H9 (cell line): ENCODE results near the gene ARSJ. TPM values are rescaled to one million over a fixed set of nuclear protein-coding genes. Genes with fewer than 3 reads are reported as not detected.

Experiments
- DNase-seq: peaks from one replicate; pipeline ENCODE4 v3.0.0-alpha.2; 2017
- H2AFZ ChIP-seq: one replicate; pipeline ENCODE4 v1.6.1; 2013; ENCODE audit warnings: mild to moderate bottlenecking, low read length, control low read depth, moderate library complexity
- H2AK5ac ChIP-seq: 2 replicates; pipeline ENCODE4 v1.6.1; 2013; ENCODE audit warnings: low read length, control low read depth, mixed read lengths; ENCODE audit not compliant: insufficient read length
- H2BK120ac ChIP-seq: one replicate; pipeline ENCODE4 v1.6.1; 2013; ENCODE audit warnings: low read depth, mild to moderate bottlenecking, low read length, control low read depth, inconsistent platforms; ENCODE audit not compliant: poor library complexity, severe bottlenecking
- H2BK12ac ChIP-seq: 2 replicates; pipeline ENCODE4 v1.6.1; 2013; ENCODE audit warnings: low read length, control low read depth, mixed read lengths, low read depth; ENCODE audit not compliant: insufficient read length
- H2BK15ac ChIP-seq: 2 replicates; pipeline ENCODE4 v1.6.1; 2013; ENCODE audit warnings: low read depth, low read length, control low read depth
- H2BK20ac ChIP-seq: one replicate; pipeline ENCODE4 v1.6.1; 2013; ENCODE audit warnings: low read depth, mild to moderate bottlenecking, low read length, control low read depth, inconsistent platforms; ENCODE audit not compliant: poor library complexity, severe bottlenecking
- H2BK5ac ChIP-seq: 2 replicates; pipeline ENCODE4 v1.6.1; 2013; ENCODE audit warnings: low read length, control low read depth, mixed read lengths; ENCODE audit not compliant: insufficient read length
- H3K14ac ChIP-seq: 2 replicates; pipeline ENCODE4 v1.6.1; 2013; ENCODE audit warnings: low read length, control low read depth; ENCODE audit not compliant: insufficient read depth
- H3K18ac ChIP-seq: 2 replicates; pipeline ENCODE4 v1.6.1; 2013; ENCODE audit warnings: low read depth, mild to moderate bottlenecking, mixed read lengths, low read length, control low read depth; ENCODE audit not compliant: insufficient read length
- H3K23ac ChIP-seq: 2 replicates; pipeline ENCODE4 v1.6.1; 2013; ENCODE audit warnings: low read length, control low read depth, mixed read lengths, low read depth; ENCODE audit not compliant: insufficient read length
- H3K23me2 ChIP-seq: 2 replicates; pipeline ENCODE4 v1.6.1; 2013; ENCODE audit warnings: low read depth, mild to moderate bottlenecking, mixed read lengths, low read length, control low read depth; ENCODE audit not compliant: insufficient read length, poor library complexity, severe bottlenecking
- H3K27ac ChIP-seq: 2 replicates; pipeline ENCODE4 v1.5.1; 2013; ENCODE audit warnings: low read length, control low read depth, mixed read lengths, low read depth; ENCODE audit not compliant: insufficient read length
- H3K27me3 ChIP-seq: 2 replicates; pipeline ENCODE4 v1.6.1; 2013; ENCODE audit warnings: low read length, control low read depth, inconsistent platforms; ENCODE audit not compliant: insufficient read depth
- H3K4ac ChIP-seq: 2 replicates; pipeline ENCODE4 v1.6.1; 2013; ENCODE audit warnings: low read depth, mild to moderate bottlenecking, control low read depth, inconsistent platforms, low read length, moderate library complexity
- H3K4me1 ChIP-seq: 2 replicates; pipeline ENCODE4 v1.6.1; 2013; ENCODE audit warnings: low read length, control low read depth, inconsistent platforms; ENCODE audit not compliant: insufficient read depth
- H3K4me2 ChIP-seq: 2 replicates; pipeline ENCODE4 v1.6.1; 2013; ENCODE audit warnings: low read length, control low read depth, mixed read lengths; ENCODE audit not compliant: insufficient read length, insufficient read depth
- H3K56ac ChIP-seq: 2 replicates; pipeline ENCODE4 v1.6.1; 2013; ENCODE audit warnings: low read depth, mild to moderate bottlenecking, mixed read lengths, low read length, control low read depth; ENCODE audit not compliant: insufficient read length
- H3K79me1 ChIP-seq: 2 replicates; pipeline ENCODE4 v1.6.1; 2013; ENCODE audit warnings: low read depth, mild to moderate bottlenecking, moderate library complexity, low read length, control low read depth, inconsistent platforms; ENCODE audit not compliant: insufficient read depth, poor library complexity, severe bottlenecking
- H3K79me2 ChIP-seq: 2 replicates; pipeline ENCODE4 v1.6.1; 2013; ENCODE audit warnings: low read length, control low read depth, inconsistent platforms; ENCODE audit not compliant: insufficient read depth
- H3K9ac ChIP-seq: 2 replicates; pipeline ENCODE4 v1.6.1; 2013; ENCODE audit warnings: low read length, control low read depth, mixed read lengths; ENCODE audit not compliant: insufficient read length; ENCODE audit errors: extremely low read depth
- H3K9me3 ChIP-seq: one replicate; pipeline ENCODE4 v1.6.1; 2013; ENCODE audit warnings: low read depth, low read length, inconsistent platforms; ENCODE audit not compliant: control insufficient read depth
- H3T11ph ChIP-seq: one replicate; pipeline ENCODE4 v1.6.1; 2013; ENCODE audit warnings: mild to moderate bottlenecking, low read length, control low read depth, inconsistent platforms
- H4K20me1 ChIP-seq: one replicate; pipeline ENCODE4 v1.6.1; 2013; ENCODE audit not compliant: control insufficient read depth, insufficient read length, insufficient read depth
- H4K5ac ChIP-seq: 2 replicates; pipeline ENCODE4 v1.6.1; 2013; ENCODE audit warnings: low read depth, mild to moderate bottlenecking, mixed read lengths, low read length, control low read depth; ENCODE audit not compliant: insufficient read length
- H4K8ac ChIP-seq: replicated peaks from 2 replicates; pipeline ENCODE4 v1.6.1; 2013; ENCODE audit warnings: low read length, control low read depth, mixed read lengths, low read depth; ENCODE audit not compliant: insufficient read length
- H4K91ac ChIP-seq: 2 replicates; pipeline ENCODE4 v1.6.1; 2013; ENCODE audit warnings: low read depth, mild to moderate bottlenecking, moderate library complexity, mixed read lengths, low read length, control low read depth; ENCODE audit not compliant: insufficient read length
- H3K27ac Mint-ChIP-seq, 3 experiments: 2 replicates in 2 of 3; 3 replicates in 1 of 3; pipeline ENCODE4 v1.8.0; 2020 to 2021; ENCODE audit warnings: mixed read lengths in 3 of 3, mild to moderate bottlenecking in 1 of 3, moderate library complexity in 1 of 3
- H3K27me3 Mint-ChIP-seq: 2 replicates; pipeline ENCODE4 v1.8.0; 2021; ENCODE audit warnings: low read depth, mild to moderate bottlenecking, moderate library complexity, mixed read lengths
- H3K36me3 Mint-ChIP-seq, 3 experiments: 2 replicates in 2 of 3; 3 replicates in 1 of 3; pipeline ENCODE4 v1.8.0; 2020 to 2021; ENCODE audit warnings: low read depth in 3 of 3, mixed read lengths in 3 of 3; ENCODE audit not compliant: insufficient read depth in 1 of 3
- H3K4me1 Mint-ChIP-seq, 2 experiments: 2 replicates each; pipeline ENCODE4 v1.8.0; 2020; ENCODE audit warnings: mixed read lengths in 2 of 2
- H3K4me3 Mint-ChIP-seq, 2 experiments: 2 replicates in 1 of 2; 3 replicates in 1 of 2; pipeline ENCODE4 v1.8.0; 2020 to 2021; ENCODE audit warnings: mild to moderate bottlenecking in 2 of 2, mixed read lengths in 2 of 2, moderate library complexity in 1 of 2
- H3K9me3 Mint-ChIP-seq, 2 experiments: 2 replicates in 1 of 2; 3 replicates in 1 of 2; pipeline ENCODE4 v1.8.0; 2020; ENCODE audit warnings: mild to moderate bottlenecking in 2 of 2, mixed read lengths in 2 of 2, moderate library complexity in 1 of 2
- total RNA-seq: library from RNA; stranded (reverse); gene quantifications from 2 replicates; pipeline ENCODE4 v1.2.1, GENCODE V29; 2021
- TF ChIP-seq, protein P1 (sequence below): fragments of 200-600 bp; sonication (generic); conservative IDR thresholded peaks from 3 replicates; pipeline ENCODE4 v1.8.0; 2021; ENCODE audit warnings: antibody characterized with exemption, mild to moderate bottlenecking

ARSJ gene
- total RNA-seq, 1 experiment from 2014 or later: 1.1 TPM

DNA sequence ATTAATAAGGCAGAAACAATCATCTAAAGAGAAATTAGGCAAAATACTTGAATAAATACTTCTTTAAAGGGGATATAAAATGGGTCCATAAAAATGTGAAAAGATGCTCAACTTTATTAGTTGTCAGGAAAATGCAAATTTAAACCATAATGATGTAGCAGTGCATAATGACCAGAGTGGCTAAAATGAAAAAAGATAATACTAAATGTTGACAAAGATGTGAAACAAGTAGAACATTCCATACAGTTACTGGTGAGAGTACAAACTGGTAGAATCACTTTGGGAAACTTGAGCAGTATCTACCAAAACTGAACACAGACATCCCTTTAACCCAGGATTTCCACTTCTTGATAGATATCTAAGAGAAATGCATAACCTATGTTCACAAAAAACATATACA lies 5.0 kb downstream of the ARSJ start:
- H3K36me3 Mint-ChIP-seq: peaks cover 0 to 3% (median 0%) of the 10 kb centered on the region in 3 experiments; a peak in 1 of 7 replicates
- peaks cover 0 to 21% of the 10 kb centered on the region in 2 experiments; a peak in 3 of 4 replicates for H3K4me1 Mint-ChIP-seq
- no peak overlapping the region for H3K27ac ChIP-seq
- H3K18ac ChIP-seq: no peak overlapping the region
- no peaks in the 10 kb centered on the region for H3K9me3 ChIP-seq
- H3K79me2 ChIP-seq: no peaks in the 10 kb centered on the region
- H2BK12ac ChIP-seq: no peak overlapping the region
- H3K9me3 Mint-ChIP-seq: peaks cover 0 to 3% of the 10 kb centered on the region in 2 experiments; a peak in 2 of 5 replicates
- H3K23me2 ChIP-seq: peaks cover 7% of the 10 kb centered on the region
- no peak overlapping the region for H3K23ac ChIP-seq
- no peak overlapping the region for H3K4me3 Mint-ChIP-seq
- H3T11ph ChIP-seq: no peak overlapping the region
- H3K56ac ChIP-seq: no peak overlapping the region
- no peak overlapping the region for H2BK15ac ChIP-seq
- no peak overlapping the region for H2AFZ ChIP-seq
- H2AK5ac ChIP-seq: no peak overlapping the region
- H4K8ac ChIP-seq: no peak overlapping the region
- no peak overlapping the region for H3K4ac ChIP-seq
- no peak overlapping the region; a peak in 1 of 7 replicates for H3K27ac Mint-ChIP-seq
- no peak overlapping the region for H2BK120ac ChIP-seq
- no peak overlapping the region for H2BK5ac ChIP-seq
- H3K9ac ChIP-seq: no peak overlapping the region
- H3K4me1 ChIP-seq: no peaks in the 10 kb centered on the region
- H3K27me3 Mint-ChIP-seq: peaks cover 23% of the 10 kb centered on the region
- H4K5ac ChIP-seq: no peak overlapping the region
- H4K20me1 ChIP-seq: no peaks in the 10 kb centered on the region
- TF ChIP-seq, protein P1, sequence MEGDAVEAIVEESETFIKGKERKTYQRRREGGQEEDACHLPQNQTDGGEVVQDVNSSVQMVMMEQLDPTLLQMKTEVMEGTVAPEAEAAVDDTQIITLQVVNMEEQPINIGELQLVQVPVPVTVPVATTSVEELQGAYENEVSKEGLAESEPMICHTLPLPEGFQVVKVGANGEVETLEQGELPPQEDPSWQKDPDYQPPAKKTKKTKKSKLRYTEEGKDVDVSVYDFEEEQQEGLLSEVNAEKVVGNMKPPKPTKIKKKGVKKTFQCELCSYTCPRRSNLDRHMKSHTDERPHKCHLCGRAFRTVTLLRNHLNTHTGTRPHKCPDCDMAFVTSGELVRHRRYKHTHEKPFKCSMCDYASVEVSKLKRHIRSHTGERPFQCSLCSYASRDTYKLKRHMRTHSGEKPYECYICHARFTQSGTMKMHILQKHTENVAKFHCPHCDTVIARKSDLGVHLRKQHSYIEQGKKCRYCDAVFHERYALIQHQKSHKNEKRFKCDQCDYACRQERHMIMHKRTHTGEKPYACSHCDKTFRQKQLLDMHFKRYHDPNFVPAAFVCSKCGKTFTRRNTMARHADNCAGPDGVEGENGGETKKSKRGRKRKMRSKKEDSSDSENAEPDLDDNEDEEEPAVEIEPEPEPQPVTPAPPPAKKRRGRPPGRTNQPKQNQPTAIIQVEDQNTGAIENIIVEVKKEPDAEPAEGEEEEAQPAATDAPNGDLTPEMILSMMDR: no peak
- no peak overlapping the region for H3K14ac ChIP-seq
- no peak overlapping the region for H2BK20ac ChIP-seq
- H3K27me3 ChIP-seq: no peaks in the 10 kb centered on the region
- H3K79me1 ChIP-seq: no peaks in the 10 kb centered on the region
- H3K4me2 ChIP-seq: no peak overlapping the region
- DNase-seq: no peak
- no peak overlapping the region for H4K91ac ChIP-seq
